Glomerular visceral epithelial cell (primary cell): ENCODE measurements around the gene SLX4IP.
"Not testable (repeated sequence)": the region's sequence is repeated elsewhere in the genome, so short reads cannot be mapped to it uniquely, and the experiment has no call there.

ENCODE experiments used
- DNase-seq: peaks from one replicate; pipeline ENCODE4 v3.0.0-alpha.2; 2016; ENCODE audit errors: extremely low spot score

Gene SLX4IP

DNA sequence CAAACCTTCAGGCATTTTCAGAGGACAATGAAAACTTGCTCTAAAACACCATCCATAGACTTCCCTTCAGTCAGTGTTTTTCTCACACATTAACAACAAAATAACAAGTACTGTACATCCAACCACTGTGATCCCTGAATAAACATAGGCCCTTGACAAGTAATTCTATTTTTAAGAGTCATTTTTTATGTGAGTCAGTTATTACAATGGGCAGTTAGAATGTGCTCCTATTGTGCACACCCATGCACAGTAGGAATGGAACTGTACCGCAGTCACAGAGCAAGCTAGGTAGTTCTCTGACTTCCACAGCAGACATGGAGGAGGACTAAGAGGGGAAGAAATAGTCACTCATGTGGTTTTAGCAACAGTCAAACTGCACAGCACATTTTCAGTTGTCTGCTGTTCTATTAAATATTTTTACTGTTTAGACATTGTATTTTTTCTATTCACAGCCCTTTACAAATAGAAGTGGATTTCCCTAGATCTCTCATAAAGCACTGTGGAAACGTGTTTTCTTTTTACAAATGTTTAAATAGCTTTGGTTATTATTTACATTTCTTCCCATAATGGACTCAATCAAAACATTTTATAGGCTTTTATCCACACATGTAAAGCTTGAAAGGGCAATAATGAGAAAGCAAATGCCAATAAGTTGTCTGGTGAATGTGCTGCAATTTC, 138.3 kb downstream of the SLX4IP start:
- no peak for DNase-seq

DNA sequence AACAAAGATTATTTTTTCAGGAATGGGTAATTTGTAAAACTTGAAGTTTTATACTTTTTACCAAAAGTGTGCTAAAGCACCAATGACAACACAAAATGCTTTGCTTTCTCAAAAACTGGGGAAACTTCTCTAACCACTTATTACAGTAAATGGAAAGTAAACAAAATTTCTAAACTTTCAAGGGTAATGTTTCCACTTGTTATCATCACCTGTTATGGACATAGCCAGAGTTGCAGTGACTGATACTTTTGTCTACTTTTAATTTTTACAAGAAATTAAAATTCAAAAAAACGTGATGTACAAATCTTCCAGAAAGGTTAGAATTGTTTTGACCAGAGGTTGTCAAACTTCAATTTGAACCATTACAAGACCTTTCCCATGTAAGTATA, 138.8 kb downstream of the SLX4IP start:
- DNase-seq = no peak

DNA sequence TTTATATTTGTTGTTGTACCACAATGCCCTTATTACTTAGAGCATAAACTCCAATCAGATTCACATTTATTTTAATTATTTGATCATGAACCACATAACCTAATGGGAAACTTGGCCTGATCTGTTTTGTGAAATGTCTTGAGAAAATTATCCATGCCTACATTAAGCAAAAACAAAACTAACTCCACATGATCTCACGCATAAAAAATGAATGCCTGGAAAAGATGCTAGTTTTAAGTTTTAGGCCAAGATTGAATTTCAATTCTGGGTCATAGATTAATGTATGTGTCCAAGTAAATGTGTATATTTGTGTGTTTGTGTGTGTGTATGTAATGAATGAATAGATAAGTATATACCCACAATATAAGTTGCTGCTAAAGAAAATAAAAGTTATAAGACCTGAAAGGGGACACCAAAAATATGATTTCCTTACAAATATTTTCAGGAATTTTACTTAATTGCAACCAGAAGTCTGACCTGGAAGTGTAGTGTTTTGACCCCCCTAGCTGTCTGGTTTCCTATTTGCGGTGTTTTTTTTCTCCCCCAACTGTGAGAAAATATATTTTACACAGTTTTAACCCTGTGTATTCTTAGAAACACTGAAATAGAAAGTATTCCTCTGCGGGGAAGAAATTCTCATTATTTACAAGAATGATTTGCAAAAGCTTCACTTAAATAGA, 141.4 kb downstream of the SLX4IP start:
- DNase-seq = no peak

DNA sequence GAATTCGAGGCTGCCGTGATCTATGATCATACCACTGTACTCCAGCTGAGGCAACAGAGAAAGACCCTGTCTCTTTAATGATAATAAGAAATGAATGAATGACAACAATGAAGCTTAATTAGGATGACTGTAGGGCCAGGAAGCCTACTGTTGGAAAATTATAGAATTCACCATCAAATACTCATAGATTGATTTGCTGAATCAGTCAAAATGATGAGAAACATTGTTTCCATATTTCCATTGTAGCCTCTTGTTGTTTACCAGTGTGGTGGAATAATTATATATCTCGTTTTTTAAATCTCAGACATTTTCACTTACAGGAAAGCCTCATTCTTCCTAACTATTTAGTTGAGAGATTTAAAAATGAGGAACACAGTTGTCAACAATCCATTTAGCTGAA, 142.5 kb downstream of the SLX4IP start:
- DNase-seq = no peak

DNA sequence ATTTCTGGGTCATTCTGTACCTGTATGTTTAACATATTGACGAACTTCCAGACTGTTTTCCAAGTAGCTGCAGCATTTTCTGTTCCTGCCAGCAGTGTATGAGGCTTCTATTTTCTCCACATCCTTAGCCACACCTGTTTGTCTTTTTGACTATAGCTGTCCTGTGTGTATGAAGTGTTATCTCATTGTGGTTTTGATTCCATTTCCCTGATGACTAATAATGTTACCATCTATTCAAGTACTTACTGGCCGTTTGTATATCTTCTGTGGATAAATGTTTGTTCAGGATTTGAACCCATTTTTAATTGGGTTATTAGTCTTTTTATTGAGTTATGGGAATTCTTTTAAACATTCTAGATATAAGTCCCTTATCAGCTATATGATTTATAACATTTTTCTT, 143.5 kb downstream of the SLX4IP start:
- peak; percentile 70 for DNase-seq

DNA sequence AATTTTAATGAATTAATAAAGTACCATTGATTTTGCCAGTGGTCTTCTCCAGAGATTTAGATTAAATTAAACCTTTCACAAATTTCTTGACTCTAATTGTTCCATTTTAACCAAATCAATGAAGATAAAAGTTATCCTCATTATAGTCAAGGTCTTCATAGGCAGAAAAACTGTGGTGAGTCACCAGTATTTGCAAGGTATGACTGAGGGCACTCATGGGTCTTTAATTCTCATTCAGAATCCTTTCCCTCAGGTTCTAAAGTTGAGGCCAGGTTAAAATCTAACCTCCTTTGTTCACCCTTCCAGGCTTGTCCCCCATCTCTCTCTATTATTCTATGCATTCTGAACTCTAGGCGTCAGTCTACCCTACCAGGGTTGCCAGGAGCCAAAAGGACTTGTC, 144.8 kb downstream of the SLX4IP start:
- DNase-seq = no peak

DNA sequence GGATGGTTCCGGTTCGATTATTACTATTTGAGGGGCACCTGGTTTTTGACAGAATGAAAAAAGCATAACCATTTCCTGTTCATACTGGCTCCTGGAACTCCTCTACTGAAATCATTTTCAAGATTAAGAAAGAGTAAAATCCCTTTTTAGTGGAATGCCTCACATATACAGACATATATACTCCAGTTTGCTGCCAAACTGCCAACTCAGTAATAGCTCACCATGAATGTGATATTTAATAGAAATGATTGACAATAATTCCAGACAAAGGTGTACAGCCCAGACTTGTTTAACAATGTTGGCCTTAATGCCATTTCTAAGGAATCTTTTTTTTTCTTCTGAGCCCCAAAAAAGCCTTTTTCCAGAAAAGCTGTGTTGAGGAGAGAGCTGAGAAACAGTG, 145.6 kb downstream of the SLX4IP start:
- no peak for DNase-seq

DNA sequence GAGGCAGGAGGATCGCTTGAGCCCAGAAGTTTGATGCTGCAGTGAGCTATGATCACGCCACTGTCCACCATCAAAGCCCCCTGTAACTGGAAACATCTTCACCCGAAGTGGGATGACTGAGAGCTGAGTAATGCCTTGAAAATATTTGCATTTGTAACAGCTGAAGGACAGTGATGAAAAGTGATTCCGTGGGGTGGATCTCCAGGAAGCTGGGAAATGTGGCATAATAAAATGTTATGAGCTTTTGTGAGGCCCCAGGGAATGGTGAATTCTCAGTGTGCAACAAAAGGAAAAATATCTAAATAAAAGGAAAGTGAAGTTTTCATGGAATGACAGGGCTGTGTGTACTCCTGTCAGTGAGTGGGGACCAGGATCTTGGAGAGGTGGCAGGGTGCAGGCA, 146.7 kb downstream of the SLX4IP start:
- DNase-seq = peak; percentile 55

DNA sequence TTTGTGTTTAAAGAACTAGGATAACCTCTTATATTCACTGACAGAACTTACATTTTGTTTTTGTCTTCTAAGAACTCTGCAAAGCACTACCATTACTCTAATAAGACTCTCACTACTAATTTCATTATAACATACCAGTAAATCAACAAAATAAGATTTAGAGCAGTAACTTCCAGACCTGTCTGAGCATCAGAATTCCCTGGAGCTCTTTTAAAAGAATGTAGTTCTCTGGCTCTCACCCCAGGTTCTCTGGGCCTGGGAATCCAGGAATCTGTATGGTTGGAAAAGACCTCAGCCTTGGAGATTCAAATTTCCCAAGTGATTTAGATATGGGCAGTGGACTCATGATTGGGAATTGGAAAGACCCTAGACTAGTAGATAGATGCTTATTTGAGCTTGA, 149.3 kb downstream of the SLX4IP start:
- DNase-seq = no peak

DNA sequence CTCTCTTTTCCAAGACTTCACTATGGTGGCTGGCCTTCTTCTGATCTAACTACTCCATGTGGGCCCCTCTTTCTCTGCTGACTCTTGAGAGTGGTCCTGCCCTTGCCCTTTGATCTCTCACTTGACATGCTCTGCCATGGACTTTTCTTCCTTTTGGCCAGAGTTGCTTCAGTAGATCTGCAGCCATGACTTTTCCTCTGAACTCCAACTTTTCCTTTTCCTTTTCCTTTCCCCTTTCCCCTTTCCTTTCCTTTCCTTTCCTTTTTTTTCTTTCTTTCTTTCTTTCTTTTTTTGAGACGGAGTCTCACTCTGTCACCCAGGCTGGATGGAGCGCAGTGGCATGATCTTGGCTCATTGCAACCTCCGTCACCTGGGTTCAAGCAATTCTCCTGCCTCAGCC, 150.2 kb downstream of the SLX4IP start:
- no peak for DNase-seq

DNA sequence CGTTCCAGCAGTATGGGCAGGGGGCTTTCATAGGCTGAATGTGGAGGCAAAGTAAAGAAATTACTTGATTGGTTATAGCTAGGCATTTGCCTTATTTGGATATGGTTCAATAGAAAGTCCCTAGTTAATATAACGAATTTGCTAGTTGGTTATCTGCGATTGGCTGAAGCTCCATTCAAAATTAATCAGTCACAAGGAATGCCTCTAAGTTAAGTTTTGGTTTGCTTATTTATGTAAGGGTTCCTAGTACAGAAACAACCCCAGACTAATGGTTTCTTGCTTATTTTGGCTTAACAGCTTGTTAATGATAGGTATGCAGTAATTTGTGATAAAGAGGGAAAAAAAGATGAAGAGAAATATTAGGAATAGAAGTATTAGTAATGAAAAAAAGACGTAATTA, 151.2 kb downstream of the SLX4IP start:
- no peak for DNase-seq

DNA sequence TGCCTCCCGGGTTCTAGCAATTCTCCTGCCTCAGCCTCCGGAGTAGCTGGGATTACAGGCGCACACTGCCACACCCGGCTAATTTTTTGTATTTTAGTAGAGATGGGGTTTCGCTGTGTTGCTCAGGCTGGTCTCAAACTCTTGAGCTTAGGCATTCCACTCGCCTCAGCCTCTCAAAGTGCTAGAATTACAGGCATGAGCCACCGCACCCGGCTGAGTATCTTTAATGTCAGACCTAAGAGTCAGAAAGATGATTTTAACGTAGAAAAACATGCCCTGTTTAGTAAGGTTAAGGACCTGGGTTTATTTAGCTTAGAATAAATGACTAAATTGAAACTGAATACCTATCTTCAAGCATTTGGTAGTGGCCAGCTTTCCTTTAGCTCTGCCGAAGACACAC, 155.3 kb downstream of the SLX4IP start:
- not testable (repeated sequence) for DNase-seq

DNA sequence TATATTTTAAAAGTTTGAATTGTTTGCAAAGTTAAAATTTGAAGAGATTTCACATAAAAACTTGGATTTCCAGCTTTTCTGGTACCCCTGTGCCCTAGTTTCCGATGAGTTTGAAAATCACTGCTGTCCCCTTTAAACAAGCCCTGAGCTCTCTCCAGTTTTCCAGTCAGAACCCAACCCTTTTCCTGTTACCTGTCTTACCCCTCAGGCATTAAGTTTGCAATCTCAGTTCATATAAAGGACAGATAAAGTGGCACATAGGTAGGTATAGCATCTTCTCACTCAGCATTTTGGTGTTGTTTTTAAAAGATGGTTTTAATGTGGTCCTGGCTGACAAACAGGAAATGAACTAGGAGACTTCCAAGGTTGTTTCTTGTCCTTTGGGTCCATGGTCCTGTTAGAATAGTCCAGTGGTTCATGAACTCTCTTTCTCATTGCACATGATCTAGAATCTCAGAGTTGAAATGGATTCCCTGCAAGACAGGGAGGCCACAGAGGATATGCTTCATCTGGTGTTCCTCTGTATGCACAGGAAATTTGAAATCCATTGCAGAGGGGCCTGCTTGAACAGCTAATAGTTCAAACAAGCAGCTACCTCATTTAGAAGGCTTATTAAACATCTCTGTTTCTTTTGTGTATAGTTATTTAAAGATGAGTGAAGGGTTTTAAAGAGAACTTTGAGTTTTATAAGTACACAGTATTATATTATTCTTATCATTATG, 156.0 kb downstream of the SLX4IP start:
- DNase-seq = no peak

DNA sequence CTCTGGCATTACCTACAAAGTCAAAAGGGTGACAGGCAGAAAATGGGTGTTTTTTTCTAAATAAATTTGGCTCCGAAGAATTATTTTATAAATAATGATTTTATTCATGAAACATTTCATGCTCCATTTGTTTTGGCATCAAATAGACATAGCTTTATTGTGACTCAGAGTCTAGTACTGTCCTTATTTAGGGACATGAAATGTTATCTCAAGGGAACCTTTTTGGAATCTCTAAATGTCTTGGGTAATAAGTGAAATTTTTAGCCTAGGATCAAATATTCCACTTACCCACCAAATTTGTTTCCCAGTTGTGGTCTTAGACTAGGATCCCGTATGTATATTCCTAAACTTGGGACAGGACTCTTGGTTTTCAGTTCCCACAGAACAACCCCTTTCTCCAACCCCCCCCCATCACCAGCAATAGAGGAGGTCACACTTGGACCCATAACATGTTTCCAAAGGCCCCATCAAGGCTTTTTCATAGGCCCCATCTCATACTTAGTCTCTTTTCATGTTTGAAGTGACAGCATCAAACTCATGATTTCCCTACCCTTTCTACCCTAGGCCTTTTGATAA, 156.9 kb downstream of the SLX4IP start:
- DNase-seq = peak; percentile 13

DNA sequence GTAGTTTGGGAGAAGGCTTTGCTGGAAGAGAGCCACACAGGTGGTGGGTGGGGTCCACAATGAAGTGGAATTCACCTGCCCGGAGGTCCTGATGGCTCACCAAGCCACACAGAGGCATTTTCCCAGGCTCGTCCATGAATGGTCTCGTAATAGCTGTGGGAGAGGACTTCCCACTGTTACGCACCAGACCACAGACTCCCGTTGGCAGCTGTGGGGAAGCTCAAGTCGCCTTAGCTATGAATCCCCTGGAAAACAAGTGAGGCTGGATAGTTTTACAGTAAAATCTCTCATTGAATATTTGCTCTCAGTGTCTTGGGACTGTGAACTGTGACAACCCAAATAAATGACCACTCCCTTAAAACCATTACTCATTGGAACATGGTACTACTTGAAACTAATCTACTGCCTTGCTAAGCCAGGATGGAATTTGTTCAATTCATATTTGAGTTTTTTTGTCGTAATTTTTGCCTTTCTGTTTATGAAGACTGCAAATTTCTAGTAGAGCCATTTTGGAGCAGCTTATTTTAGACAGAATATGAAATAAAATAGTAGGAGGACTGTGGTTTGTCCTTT, 159.3 kb downstream of the SLX4IP start:
- DNase-seq = no peak

DNA sequence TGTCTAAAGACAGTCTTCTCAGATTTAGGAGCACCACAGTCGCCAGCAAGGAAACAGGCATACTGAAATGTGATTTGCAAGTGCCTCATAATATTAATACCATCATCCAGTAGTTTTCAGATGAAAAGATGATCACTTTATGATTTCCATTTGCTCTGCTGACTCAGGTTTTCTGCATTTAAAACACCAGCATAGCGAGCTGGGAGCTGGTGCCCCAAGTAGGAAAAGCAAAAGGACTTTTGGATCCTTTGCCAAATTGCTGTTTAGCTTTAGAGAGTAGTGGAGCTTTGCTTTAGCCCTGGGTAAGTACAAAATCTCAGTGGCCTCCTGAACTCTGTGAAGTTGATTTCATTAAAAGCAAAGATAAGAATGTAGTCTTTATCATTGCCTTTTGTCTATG, 160.2 kb downstream of the SLX4IP start:
- no peak for DNase-seq

DNA sequence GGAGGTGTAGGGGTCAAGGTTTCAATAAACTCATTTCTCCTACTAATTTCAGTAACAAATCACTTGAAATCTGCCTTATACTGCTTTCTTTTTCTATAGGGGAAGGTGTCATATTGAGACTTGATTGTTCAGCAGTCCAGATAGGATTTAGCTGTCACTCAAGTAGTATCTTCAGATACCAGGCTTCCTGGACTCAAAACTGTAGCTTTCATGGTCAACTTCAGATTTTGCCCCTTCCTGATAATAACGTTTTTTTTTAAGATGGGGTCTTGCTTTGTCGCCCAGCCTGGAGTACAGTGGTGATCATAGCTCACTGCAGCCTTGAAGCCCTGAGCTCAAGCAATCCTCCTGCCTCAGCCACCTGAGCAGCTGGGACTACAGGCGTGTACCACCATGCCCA, 160.9 kb downstream of the SLX4IP start:
- no peak for DNase-seq

DNA sequence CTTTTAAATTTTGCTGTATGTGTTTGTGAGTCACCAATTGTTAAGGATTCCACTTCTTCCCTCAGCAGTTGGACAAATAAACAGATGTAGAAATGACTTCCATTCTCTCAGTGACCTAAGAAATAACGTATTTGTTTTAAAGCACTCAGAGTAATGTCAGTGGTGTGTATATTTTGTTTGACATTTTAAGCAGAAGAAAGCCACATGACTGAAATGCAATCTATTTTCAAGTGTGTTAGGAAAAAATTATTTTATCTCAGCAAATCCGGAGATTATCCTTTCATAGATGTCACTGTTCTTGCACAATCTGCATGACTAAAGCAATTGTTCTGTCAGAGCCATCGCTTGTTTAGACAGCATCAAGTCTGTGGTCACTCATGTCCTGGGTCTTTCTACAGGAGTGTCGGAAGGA, 161.6 kb downstream of the SLX4IP start:
- peak; percentile 32 for DNase-seq

DNA sequence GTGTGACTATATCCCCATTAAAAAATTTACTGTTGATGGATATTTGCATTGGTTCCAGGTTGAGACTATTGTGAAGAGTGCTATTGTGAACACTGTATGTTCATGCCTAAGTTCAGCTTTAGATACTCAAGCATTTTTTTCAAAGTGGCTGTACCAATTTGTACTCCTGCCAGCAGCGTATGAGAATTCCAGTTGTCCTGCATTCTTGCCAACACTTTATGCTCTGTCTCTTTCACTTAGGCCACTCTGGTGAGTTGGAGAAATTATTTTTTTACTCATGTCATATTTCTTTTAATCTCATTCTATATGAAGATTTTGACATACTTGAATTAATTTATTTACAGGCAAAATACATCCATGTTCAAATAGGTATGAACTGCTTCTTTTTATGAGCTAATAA, 162.5 kb downstream of the SLX4IP start:
- no peak for DNase-seq

DNA sequence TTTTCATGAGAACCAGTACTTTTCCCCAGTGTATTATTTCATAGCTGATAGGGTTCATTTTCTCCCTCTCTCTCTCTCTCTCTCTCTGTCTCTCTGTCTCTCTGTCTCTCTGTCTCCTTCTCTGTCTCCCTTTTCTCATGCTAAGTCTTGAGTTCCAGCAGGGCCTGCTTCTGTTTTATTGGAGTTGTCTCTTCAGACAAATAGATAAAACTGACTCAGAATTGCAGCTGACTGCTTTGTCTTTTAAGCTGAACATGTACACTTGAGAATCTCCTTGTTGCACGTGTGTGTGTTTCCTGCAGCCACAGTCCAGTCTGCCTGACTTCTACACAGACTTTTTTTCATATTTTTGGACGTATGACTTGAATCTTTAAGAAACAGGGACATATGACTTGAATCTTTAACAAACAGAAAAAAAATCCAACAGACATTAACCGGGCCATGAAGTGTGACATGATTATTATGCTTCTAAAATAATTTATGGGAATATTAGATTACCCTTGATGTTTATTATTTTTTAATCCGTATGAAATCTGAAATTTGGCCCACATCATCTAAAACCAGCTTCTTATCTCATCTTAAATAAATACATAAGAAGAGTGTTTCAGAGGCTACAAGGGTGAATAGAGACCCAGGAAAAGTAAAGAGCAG, 167.2 kb downstream of the SLX4IP start:
- no peak for DNase-seq

DNA sequence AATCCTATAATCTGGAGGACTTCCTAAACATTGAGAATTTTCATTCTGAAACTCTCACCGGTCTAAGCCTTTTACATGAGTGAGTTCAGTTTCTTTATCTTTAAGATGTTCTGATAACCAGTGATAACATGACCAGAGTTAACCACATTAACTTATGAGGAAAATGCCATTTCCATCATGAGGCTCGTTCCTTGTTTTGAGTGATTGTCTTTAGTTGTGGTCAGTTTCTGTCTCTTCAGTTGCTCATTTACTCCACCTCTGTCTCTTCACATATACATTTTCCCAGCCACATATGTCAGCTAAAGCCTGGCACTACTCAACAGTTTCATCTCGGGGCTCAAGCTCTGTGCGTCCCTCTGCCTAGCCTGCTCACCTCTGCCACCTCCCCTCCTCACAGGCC, 168.3 kb downstream of the SLX4IP start:
- no peak for DNase-seq
